B cell (primary cell): ENCODE results near the gene PRSS56.

Experiments used
- EZH2 ChIP-seq: IDR thresholded peaks from 2 replicates; pipeline ENCODE4 v1.6.1; 2012; ENCODE audit warnings: borderline replicate concordance, low read depth, mild to moderate bottlenecking, moderate library complexity, low read length; ENCODE audit not compliant: insufficient read depth, poor library complexity, severe bottlenecking
- TF ChIP-seq, protein P1 (sequence below): fragments of 200-600 bp; IDR thresholded peaks from one replicate; pipeline ENCODE4 v1.8.0; 2022; ENCODE audit warnings: antibody characterized with exemption, mild to moderate bottlenecking

- no peak for TF ChIP-seq EZH2
- TF ChIP-seq, protein P1, sequence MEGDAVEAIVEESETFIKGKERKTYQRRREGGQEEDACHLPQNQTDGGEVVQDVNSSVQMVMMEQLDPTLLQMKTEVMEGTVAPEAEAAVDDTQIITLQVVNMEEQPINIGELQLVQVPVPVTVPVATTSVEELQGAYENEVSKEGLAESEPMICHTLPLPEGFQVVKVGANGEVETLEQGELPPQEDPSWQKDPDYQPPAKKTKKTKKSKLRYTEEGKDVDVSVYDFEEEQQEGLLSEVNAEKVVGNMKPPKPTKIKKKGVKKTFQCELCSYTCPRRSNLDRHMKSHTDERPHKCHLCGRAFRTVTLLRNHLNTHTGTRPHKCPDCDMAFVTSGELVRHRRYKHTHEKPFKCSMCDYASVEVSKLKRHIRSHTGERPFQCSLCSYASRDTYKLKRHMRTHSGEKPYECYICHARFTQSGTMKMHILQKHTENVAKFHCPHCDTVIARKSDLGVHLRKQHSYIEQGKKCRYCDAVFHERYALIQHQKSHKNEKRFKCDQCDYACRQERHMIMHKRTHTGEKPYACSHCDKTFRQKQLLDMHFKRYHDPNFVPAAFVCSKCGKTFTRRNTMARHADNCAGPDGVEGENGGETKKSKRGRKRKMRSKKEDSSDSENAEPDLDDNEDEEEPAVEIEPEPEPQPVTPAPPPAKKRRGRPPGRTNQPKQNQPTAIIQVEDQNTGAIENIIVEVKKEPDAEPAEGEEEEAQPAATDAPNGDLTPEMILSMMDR, result no peak
These were observed 7.6 kb upstream of the PRSS56 start for GRCh38 chr2:232512602-232513001.
